Ureter (tissue), 1 donor: Measurements from ENCODE around the gene ZNF526. TPM values are rescaled to one million over a fixed set of nuclear protein-coding genes. Genes with fewer than 3 reads are reported as not detected.
A peak's percentile ranks its signal among the peaks of the same experiment; 100 is the strongest.

ENCODE experiments used
- DNase-seq: peaks from one replicate; pipeline ENCODE4 v3.0.0-alpha.2; 2020; ENCODE audit warnings: low spot score
- total RNA-seq: library from RNA; stranded (reverse); gene quantifications from one replicate; pipeline ENCODE4 v1.2.4, GENCODE V29; 2023
- donor health status: DM: yes; HTN: yes; CAD: no.

Gene ZNF526
- total RNA-seq, 1 donor from 2014 or later: 13.2 TPM

DNA sequence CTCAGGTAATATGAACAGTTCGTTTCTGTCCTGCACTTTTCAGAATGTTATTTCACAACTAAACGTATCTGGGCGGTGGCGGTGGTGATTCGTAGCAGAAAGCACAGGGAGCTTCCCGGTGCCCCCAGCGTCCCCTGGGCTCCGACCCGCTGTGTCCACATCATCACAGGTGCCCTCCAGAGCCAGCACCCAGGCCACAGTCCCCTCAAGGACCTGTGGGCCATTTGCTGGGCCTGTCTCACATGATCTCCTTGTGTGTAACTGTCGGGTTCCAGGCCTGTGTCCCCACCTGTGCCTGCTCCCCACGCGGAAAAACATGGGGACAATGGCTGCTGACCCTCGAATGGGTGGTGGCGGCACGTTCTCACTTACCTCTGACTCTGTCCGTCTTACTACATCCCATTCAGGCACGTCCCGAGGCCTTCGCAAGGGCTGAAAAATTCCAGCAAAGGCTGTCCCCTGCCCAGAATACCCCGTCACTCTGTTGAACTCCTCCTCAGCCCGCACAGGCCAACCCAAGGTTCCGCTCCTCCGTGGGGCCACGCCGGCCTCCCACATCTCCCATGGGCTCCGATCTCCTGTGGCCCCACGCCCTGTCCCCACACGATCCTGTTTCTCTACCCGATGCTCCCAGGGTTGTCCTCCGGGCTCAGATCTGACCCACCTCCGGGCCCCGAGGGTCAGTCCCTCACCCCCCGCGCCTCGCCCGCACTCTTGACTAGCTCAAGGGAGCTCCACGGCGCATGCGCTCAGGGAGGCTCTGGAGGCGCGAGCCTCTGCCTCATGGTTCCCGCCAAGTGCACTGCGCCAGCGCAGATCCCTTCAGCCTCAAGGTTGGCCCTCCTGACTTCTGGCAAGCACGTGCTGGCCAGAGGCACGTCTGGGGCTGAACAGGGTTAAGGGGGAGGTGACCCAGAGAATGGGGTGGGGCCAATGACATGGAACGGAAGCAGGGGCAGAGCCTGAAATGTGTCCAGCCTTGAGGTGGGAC is 23.8 kb upstream of the ZNF526 start:
- no peak for DNase-seq

DNA sequence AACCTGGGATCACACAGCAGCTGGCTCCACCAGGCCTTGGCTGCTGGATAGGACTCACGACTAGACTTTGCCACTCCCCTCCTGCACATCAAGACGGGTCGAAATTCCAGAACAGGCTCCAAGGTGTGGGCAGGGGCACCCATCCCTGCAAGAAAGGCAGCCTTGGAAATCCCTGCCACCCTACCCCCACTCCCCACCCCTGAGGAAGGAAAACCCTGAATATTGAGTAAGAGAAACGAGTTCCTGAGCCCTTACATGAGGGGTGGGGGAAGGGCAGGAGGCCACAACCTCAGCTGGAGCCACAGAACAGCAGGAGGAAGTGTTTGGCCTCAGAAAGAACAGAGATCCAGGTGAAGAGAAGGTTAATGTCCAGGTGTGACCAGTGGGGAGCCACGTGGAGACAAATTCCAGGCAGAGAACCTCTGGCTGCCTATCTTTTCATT is 22.7 kb upstream of the ZNF526 start:
- DNase-seq: no peak

DNA sequence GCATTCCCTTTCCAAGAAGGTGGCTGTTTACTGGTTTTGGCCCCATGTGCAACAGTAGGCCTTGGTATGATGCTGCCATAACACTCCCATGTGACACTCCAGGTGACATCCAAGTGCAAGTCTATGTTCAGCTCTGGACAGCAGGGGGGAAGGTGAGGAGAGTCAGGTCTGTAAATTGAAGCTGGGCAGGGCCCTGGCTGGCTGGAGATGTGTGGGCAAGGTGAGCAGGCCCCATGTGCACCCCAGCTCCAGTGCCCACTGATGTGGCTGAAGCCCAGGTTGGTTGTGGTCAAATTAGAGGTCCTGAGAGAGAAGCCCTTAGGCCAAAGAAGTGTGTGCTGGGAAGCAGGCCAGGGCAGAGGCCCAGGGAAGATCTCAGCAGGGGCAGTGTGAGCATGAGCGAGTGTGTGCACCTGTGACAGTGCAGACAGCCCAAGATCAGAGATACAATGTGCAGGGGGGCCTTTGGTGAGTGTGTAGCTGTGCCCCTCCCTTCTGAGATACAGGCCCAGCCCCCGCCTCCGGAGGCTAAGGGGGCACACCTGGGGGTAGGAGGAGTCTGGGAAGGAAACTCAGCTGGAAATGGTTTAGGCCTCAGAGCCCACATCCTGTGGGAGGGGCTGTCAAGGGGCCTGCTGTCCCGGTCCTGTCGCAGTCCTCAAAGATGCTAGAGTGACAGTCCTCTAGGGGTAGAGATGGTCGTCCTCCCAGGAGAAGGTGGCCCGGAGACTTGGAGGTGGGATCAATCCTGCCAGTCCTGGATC is 21.3 kb upstream of the ZNF526 start:
- DNase-seq: no peak

DNA sequence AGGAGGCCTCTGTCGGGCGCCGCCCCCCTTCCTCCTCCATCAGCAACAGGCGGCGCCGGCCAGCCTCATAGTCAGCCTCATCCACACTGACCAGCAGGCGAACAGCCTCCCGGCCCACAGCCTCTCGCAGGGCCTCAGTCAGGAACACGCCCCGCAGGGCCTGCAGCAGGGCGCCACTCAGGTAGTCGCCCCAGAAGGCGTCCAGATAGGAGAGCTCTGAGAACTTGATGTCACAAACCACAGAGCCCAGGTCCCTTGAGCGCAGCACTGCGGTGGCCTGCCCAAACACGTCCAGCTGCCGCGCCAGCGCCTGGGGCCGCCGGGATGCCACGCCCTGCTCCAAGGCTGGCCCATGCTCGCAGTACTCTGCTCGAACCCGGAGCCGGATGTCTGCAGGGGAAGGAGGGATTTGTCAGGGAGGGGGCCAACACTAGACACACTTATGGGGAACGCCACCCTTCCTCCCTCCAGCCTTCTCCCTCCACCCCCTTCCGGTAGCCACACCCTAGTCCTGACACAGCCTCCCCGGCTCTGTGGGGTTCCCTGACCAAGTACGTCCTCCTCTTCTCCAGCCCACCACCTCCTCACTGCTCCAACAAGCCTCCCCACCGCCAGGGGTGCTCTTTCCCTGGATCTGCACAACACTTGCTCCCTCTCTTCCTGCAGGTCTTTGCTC is 20.5 kb upstream of the ZNF526 start:
- DNase-seq: peak; percentile 86

DNA sequence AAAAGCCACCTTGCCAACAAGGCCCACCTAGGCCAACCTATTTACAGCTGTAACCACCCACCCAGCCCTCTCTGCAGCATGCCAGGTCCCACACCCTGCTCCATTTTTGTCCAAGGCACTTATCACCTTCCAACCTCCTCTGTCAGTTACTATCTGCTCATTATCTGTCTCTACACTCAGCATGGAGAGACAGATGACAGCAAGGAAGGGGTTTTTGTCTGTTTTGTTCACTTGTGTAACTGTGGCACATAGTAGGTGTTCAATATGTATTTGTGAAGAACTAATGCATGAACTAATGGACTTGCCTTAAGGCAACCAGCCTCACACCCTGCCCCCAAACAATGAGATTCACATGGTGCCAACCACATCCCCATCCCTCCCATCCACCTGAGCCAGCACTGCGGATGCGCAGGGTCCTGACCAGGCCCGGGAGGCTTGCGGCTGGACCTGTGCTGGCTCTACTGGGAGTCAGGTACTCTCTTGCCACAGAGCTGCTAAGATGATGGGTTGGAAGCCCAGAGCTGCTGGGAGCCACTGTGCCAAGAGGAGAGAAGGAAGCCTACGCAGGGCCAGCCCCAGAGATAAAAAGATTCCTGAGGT is 19.9 kb upstream of the ZNF526 start:
- DNase-seq: no peak

DNA sequence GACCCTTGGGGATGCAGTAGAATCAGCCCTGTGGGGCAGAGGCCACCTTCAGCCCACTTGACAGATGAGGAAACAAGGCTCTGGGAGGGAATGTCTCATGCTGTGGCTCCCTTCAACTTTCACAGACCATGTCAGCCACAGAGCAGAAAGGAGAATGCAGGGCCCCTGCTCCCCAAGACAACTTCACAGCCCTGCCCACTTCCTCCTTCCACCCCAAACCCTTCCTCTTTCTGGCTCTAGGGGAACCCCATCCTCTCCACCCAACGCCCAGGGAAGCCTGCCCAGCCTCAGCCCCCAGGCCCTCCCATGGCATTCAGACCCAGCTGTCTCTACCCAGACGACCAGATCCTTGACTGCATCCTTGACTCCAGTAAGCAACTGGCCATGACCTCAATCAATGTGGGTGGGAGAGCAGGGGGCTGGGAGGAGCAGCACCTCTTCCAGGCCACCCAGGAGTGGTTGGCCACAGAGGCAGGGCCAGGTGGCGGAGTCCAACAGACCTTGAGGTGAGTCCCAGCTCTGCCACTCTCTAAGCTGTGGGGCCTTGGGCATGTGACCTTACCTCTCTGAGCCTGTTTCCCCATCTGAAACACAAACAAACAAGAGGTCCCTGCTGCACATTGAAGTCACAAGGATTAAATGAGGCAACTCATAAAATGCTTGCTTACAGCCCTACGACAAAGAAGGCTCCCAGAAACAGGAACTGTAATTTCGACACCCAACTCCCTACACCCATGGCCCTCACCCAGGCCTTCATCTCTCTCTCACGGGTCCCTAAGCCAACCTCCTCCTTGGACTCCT is 18.4 kb upstream of the ZNF526 start:
- no peak for DNase-seq

DNA sequence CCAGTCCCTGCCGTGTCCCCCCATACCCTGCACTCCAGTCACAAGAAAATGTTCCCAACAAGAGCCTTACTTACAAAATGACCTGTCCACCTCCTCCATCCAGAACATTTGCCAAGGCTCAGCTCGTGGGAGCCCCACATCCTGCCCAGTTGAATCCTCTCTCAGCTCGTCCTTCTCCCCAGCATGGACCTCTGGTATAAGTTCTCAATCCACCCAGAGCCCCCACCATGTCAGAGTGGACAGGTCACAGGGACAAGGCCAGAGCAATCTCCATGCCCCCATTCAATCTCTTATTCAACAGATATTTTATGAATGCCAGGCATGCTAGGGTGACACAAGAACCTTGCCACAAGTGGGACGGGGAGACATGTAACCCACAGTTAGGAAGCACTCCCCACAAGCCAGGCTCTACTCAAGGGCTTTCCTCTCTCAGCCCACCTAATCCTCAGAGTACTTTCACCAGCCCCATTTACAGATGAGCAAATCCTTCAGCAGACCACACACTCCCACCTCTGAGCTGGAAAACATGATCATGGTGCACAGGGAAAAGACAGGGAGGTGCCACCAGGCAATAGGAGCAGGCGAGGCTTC is 17.7 kb upstream of the ZNF526 start:
- no peak for DNase-seq

DNA sequence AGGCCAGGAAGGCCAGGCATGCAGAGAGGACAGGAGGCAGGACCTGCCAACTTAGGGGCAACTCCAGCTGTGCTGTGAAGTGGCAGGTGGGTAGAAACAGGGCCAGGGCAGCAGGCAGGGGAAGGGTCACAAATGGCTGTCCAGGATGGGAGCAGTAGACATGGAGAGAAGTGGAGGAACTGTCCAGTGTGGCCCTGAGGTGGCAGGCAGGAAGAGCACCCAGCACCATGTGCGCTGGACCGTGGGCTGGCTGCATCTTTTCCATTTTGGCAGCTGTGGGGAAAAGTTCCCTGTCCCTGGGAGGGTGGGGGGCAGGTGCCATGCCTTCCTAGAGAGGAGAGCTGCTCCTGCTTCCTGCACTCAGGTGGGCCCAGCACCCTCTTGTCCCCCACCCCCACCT is 16.4 kb upstream of the ZNF526 start:
- DNase-seq: no peak

DNA sequence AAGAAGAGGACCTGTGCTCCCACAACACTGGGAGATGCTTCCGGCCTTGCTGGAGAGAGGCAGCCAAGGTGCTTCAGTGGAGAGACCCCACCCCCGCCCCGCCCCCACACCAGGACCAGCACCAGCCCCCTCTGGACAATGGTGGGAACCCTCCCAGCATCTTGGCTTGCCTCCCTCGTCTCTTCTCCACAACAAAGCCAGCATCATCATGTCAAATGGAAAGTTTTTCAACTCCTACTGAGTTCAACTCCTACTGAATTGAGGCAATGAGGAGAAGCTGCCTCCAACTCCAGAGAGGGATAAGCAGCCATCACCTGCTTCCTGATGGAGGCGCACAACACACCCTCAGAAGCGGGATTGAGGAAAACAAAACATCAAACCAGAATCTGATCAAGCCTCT is 15.4 kb upstream of the ZNF526 start:
- DNase-seq: no peak

DNA sequence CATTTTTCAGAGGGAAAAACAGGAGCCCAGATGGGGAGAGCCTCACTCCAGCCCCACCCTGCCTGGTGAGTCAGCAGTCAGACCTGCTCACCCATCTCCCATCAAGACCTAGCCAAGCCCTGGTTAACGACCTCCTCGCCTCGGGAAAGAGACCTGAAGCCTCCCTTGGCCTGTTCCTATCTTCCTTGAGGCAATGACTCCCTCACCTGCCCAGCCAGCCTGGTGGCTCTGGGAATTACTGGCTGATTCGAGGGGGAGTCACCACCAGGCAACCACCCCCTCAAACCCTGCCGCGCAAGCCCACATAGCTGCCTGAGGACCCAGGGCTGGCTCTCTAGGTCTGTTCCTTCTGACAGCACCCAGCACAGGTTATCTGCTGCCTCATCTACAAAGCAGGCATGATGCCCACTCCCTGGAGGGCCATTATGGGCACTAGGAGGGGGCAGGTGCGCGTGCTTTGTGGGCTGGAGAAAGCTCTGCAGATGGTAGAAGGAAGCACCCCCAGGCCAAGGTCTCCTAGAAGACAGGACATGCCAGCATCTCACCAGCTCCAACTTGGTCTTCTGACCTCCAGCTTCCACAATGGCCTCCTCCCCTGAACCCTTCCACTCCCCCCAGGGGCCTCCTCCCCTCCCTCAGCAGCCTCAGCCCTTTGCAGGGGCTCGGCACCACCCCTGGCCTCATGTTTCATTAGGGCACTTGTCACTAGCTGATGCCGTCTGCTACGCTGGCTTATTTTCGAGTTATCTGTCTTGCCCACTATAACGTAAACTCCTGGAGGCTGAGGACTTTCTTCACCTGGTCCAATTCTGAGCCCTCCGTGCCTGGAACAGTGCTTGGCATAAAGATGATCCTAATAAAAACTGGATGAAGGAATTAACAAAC is 13.0 kb upstream of the ZNF526 start:
- DNase-seq: no peak

DNA sequence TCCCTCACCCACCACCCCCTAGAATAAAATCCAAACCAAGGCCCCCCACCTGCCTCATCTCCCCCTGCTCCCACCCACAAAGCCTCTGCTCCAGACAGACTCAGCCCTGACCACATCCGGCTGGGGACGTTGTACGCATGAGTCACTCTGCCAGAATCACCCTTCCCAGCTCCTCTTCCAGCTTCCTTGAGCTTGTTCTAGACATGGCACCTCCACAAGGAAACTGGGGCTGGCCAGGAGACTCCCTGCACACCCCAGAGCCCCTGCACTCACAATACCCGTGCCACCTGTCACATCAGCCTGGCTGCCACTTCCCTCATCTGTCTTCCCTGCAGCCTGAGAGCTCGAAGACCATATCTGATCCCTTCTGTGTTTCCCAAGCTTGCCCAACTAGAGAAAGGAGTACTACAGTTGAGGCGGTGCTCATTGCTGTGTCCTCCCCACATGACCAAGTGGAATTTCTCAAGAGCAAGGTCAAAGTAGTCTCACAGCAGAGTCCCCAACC is 12.3 kb upstream of the ZNF526 start:
- peak; percentile 73 for DNase-seq

DNA sequence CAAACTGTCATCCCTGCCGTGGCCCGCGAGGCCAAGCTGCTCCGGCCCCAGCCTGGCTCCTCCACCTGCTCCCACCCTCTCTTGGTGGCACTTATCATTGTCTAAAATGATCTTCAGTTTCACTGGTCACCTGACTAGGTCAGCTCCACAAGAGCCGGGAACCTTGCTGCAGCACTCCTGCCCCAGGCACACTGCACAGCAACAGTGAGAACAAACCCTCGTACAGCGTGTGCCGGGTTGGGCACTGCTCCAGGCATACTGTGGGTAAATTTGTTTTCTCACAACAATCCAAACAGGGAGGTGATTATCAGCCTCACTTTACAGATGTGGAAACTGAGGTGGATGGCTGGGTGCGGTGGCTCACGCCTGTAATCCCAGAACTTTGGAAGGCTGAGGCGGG is 11.5 kb upstream of the ZNF526 start:
- no peak for DNase-seq

DNA sequence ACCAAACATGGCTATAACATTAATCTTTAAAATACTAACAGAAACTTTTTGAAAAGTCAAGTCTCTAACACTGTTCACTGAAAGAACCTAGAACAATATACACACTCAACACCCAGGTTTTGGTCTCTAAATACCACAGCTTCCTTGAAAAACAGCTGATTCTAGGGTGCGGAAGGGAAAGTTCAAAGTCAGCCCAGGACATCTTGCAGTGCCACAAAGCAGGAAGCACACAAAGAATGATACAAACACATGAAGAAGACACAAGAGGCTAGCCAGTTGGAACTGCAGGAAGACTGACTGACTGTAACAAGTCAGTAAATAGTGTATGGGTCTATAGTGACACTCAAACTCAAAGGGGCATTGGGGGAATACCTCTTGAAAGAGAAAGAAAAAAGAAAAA is 7.2 kb upstream of the ZNF526 start:
- DNase-seq: no peak

DNA sequence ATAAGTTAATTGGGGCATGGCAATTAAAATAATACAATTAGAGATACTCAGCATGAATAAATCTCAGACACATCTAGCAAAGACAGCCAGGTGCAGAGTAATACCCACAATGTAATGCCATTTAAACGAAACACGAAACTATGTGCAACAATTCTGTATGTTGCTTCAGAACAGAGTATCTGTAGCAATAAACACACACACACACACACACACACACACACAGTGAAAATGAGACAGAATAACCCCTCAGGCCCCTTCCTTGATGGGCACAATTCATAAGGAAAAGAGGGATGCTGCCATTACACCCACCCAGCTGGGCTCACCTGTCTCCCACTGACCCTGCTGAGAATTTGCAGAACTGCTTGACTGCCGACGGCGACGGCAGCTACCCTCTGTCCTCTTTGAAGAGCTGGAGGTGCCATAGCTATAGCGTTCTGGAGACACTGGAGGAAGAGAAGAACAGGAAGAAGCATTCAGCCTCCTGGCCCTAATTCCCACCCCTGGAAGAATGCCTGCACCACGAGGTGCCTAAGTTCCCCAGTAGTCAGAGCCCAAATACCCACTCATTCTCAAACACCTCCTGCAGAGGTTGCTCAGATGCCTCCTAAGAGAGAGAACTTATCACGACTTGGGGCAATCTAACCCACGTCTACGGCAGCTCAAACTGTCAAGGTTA is 5.2 kb upstream of the ZNF526 start:
- no peak for DNase-seq

DNA sequence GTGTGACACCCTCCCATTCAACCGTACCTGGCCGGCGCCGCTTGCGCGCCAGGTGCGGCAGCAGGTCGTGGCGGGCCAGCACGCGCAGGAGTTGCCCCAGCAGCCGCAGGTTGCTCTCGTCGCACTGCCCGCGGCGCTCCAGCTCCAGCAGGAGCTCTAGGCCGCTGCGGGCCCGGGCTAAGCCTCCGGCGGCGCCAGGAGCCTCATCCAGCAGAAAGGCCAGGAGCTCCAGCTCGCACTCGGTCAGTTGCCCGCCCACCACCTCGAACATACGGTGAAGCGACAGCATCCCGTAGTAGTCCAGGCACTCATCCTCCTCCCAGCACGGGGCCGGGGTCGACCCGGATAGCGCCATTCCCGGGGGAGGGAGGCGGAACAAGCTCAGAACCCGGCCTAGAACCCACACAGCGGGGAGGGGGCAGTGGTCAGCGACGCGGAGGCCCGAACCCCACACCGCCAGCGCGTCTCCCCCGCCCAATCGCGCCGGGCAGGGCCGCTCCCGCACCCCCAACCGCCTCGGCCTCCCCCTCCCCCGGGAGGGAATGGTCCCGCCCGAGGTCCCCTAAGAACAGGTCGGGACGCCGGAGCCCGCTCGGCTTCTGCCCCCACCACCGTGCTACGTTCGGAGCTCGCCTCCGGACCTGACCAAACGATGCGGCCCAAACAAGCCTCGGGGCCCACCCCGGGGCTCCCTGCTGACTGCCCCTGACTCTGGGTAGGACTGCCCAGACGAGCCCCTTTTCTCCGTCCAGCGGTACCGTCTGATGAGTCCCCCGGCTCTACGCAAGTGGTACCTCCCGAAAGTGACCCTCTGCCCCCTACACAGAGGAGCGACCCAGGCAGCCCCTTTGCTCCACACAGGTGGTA is 3.2 kb upstream of the ZNF526 start:
- DNase-seq: no peak

DNA sequence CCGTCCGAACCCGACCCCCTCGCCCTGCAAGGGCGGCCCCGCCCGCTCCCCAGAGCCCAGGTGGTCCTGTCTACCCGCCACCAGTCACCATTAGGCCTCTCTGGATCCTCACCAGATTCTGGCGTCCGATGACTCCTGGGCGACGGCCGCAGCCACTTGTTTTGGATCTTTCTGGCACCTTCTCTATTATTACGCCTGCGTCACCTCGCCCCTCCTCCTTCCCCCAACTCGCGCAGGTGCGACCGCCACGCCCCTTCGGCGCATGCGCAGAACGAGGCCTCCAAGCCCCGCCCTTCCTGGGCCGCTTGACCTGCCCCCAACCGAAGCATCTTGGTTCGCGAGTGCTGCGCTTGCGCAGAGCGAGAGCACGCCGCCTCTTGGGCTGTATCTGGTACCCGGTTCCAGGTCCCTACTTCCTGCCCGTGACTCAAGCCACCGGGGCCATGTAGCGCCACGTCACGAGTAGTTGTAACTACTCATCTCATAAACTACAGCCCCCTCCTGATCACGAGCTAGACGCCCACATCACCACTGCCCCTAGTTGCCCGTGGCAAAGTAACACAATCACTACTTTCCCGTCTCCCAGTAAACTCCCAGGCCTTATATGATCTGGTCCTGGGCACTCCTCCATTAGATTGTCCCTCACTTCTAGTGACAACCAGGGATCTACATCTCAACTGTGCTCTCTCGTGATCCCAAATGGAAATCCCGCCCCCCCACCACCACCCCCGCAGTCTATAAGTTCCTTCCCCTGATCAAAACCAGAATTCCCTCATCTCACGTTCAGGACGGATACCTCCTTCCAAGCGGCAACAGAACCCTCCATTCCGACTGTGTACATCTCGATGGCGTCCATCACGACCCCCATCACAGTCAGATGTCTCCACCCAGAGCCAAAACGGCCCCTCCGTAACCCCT is 2.3 kb upstream of the ZNF526 start, which contains the start of gene DEDD2:
TSS of gene DEDD2 (minus strand) at position 158 of the 918 bp plus-strand sequence. CDS start 670 bp downstream, outside the sequence.
- peak; percentile 99 for DNase-seq

DNA sequence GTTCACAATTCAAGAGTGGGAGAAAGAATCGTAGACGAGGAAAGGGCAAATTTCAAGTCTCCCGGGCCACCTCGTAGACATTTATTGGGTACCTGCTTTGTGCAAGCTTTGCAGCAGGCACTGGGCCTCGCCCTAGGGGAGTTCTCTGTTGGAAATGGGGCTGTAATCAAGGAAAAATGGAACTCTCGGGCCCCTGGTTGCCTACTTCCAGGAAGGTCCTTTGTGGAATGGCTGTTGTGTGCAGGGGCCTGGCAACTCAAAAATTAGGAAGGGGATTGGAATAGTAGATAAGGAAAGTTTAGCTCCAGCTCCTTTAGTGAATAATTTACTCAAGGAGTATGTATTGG is 612 bp downstream of the ZNF526 start:
- no peak for DNase-seq
